ENCODE measurements around the gene UBQLNL.

Gene UBQLNL

DNA sequence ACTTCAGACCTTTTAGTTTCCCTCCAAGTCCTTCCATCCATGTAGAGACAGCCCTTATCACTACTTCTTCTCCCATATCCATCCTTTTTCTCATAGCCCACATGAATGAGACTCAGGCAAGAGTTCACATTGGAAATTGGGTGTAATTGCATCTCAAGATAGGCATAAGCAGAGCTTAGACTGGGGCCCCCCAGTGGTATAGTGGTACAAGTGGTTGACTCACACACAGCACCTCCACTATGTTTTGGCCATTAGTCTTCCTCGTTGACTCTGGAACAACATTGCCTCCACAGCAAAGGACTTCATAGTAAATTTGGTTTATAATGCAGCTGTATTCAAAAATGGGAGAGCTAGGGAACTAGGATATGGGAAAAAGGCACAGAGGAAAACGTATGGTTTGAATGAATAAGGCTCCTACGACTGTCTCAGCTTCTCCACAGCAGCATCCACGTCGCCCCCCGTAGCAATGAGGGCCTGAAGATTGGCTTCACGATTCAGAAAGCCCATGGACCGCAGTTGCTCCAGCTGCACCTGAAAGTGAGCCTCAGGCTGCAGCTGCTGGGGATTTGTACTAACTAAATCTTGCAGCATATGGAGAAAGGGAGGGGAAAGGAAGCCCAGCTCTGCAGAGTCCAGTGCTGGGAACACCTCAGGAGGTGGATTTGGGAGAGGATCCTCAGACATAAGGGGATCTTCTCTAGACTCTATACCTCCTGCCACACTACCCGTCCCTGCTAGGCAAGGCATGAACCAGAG, 9.1 kb downstream of the UBQLNL start:
- DNase-seq: no peak

DNA sequence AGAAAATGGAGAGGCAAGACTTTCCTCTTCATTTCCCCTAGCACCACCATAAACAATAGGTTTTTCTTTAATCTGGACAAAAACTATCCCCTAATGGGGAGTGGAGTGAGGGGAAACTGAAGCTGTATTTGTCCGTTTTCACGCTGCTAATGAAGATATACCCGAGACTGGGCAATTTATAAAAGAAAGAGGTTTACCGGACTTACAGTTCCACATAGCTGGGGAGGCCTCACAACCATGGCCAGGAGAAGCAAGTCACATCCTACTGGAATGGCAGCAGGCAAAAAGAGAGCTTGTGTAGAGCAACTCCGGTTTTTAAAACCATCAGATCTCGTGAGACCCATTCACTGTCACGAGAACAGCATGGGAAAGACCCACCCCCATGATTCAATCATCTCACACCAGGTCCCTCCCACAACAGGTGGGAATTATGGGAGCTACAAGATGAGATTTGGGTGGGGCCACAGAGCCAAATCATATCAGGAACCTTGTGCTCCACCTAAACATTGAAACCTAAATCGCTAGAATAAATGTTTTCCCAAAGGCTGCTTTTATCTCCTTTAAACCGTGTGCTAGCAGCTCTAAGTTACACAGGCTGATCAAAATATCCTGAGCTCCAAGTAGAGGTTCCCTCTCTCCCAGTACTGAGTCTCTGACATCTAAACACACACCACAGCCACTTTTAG, 11.0 kb downstream of the UBQLNL start:
- DNase-seq: no peak

GRCh38 chr11:5504403-5504921, 12.0 kb downstream of the UBQLNL start:
- no peak for DNase-seq

DNA sequence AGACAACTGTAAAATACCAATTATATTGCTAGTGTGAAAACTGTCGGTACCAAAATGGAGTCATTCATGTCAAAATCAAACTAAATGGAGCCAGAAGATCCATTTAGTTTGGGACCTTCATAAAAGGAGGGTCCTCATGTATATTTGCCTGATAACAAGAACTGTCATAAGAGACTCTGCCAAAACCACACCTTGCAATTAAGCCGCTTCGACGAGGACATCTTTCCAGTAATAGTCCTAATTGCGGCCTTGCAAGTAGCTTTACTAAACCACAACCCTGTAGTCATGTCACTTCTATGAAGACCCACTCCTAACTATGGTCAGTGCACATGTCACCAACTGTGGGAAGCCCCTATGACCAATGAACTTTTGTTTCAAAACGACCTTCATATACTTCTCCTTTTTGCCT, 16.1 kb downstream of the UBQLNL start:
- DNase-seq: no peak

- DNase-seq: no peak
Measured at GRCh38 chr11:5499671-5500070, 16.8 kb downstream of the UBQLNL start.

- no peak for DNase-seq
Measured at GRCh38 chr11:5489576-5490357, 26.7 kb downstream of the UBQLNL start.

- DNase-seq: no peak
Measured at GRCh38 chr11:5488798-5489399, 27.6 kb downstream of the UBQLNL start.

GRCh38 chr11:5488385-5488784, 28.1 kb downstream of the UBQLNL start, which contains the start of gene OR52D1:
Gene OR52D1, plus strand, starts transcription at chr11:5488685. Its CDS starts 22 bp downstream, at chr11:5488707.
- no peak for DNase-seq

DNA sequence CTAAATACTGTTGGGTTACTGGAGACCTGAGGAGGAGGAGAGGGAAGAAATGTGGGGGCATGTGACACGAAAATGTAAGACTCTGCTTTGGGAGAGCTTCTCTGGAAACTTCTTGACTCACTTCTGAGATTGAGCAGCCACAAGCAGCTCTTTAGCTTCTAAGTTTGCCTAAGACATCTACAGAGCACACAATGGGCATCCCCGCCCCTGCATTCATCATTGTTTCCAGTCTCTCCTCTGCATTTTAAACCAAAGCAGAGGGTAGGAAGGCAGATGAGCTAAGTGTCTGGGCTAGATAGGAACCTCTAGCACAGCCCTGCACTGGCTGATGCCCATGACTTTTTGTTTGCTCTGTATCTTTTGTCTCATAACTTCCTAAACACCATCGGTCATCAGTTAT, 30.1 kb downstream of the UBQLNL start:
- DNase-seq: peak; percentile 13

DNA sequence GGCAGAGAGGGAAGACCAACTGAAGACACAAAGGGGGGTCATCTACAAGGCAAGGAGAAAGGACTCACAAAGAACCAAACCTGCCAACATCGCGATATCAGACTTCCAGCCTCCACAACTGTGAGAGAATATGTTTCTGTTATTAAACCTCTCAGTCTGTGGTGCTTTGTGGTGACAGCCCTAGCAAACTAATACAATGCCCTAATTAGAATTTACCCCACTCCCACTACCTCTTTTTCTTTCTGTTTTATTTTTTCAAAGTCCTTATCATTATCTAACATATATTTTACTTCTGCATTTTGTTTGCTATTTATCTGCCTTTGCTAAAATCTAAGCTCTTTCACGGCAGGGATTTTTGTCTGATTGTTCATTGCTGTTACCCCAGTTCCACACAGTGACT, 30.5 kb downstream of the UBQLNL start:
- no peak for DNase-seq

DNA sequence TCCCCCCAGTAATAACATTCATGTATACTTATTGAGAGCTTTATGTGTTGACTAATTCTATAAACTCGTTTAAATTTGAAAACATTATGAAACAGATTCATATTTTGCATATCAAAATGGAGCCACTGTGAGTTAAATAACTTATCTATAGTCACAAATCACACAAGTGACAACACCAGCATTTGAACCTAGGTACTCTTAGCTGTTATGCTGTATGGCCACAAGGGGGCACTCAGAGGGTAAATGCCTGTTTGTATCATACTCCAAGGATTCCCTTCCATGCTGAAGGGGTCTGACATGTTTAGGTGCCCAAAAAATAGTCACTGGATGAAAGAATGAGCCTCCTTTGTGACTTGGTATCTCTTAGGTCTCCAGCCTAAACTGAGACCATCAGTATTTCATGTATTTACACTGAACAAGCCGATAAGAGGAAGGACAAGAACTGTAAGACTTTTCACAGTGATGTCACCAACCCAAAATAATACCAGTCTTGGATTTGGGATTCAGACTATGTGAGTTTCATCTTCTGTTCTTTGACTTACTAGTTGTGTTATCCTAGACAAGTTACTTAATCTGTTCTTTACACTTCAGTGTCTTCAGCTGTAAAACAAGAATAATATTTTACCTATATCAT, 40.2 kb downstream of the UBQLNL start:
- peak; percentile 11 for DNase-seq

- DNase-seq: no peak
Measured at GRCh38 chr11:5473921-5474320, 42.6 kb downstream of the UBQLNL start.

GRCh38 chr11:5467527-5467926, 49.0 kb downstream of the UBQLNL start:
- no peak for DNase-seq
